ENCODE results near the gene GRIK4. TPM values are rescaled to one million over a fixed set of nuclear protein-coding genes. Genes with fewer than 3 reads are reported as not detected.

The GRIK4 gene
- total and polyA plus RNA-seq, 2 donors (not counting 3 experiments of a cell fraction or from before 2014, with no cell fraction given): 0.81 to 1.6 TPM

DNA sequence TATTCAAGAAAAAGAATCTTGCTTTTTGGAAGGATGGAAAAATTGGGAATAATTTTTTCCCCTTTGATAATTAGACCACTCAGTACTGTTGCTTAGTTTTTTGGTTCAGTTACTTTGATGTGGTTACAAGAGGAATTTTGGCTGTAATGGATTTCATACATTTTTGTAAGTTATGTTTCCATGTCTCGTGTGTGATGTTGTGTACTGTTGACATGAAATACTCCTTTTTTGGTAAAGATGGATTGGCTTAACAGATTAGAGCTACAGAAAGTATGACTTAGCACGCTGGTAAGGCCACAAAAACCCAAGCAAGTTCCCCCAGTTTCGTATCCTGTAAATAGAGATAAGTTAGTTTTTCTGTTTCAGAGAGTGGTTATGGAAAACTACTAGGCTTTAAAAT, 524.2 kb downstream of the GRIK4 start:
- CTCF ChIA-PET: no interaction called here
- no peaks in the 10 kb centered on the region for H3K36me3 ChIP-seq (ENCODE audit: control insufficient read depth in 2 of 2, extremely low read depth in 1 of 2, insufficient read depth in 2 of 2, low read length in 2 of 2)
- H3K79me2 ChIP-seq (ENCODE audit: control insufficient read depth, insufficient read depth, low read length): no peaks in the 10 kb centered on the region
- no peaks in the 10 kb centered on the region for H3K9me3 ChIP-seq (replicated peaks; ENCODE audit: control insufficient read depth, insufficient read depth, low read length)
- no peak overlapping the region for H3K27ac ChIP-seq (ENCODE audit: insufficient read depth, low read depth, low read length)
- H4K20me1 ChIP-seq (replicated peaks; ENCODE audit: control insufficient read depth, extremely low read depth, insufficient read depth, low read length): no peaks in the 10 kb centered on the region
- POLR2A ChIA-PET: interaction anchor here (0.6 kb wide), 1 partner anchor 12 kb away, joined by 7 read pairs; the partner anchor contains the start of gene TBCEL
- FAIRE-seq: no peak
- DNase-seq (ENCODE audit: low read depth, low spot score): no peak
- no peak overlapping the region for H3K4me3 ChIP-seq (replicated peaks in 1 of 3; ENCODE audit: insufficient read depth in 1 of 3, low read depth in 1 of 3, low read length in 3 of 3)
- no peak overlapping the region for H2AFZ ChIP-seq (ENCODE audit: low read depth, low read length)
- H3K4me1 ChIP-seq (ENCODE audit: control insufficient read depth, extremely low read depth, insufficient read depth, low read length): peaks cover 19% of the 10 kb centered on the region
- intact Hi-C loops (cut with micrococcal nuclease) (no loop called here), dilution Hi-C loops (cut with MboI; ENCODE audit: extremely low pct_ligation_motif_present, low sequenced_read_pairs) (no loop called here)
- no peaks in the 10 kb centered on the region for H3K27me3 ChIP-seq (ENCODE audit: control insufficient read depth in 2 of 2, insufficient read depth in 2 of 2, low read length in 2 of 2)
- no peak overlapping the region for H3K9ac ChIP-seq (replicated peaks; ENCODE audit: extremely low read depth, insufficient read depth, low read length)
- H3K9me1 ChIP-seq (replicated peaks; ENCODE audit: control insufficient read depth, extremely low read depth, insufficient read depth, low read length): peaks cover 3% of the 10 kb centered on the region
- H3K4me2 ChIP-seq (ENCODE audit: insufficient read depth, low read length): no peak overlapping the region
- no TSS peak for BruUV-seq (replicated peaks)
- no peak for TF ChIP-seq EZH2 (IDR thresholded peaks at IDR 0.05; ENCODE audit: borderline replicate concordance, low read depth, low read length, severe bottlenecking)
- no peak for TF ChIP-seq FOS (IDR thresholded peaks at IDR 0.05; ENCODE audit: borderline replicate concordance, insufficient read depth, low read length)
- TF ChIP-seq MYC (IDR thresholded peaks at IDR 0.05; ENCODE audit: low read depth, low read length): no peak
- TF ChIP-seq GATA2 (IDR thresholded peaks at IDR 0.05; ENCODE audit: insufficient read depth, insufficient read length, low read depth, low read length): no peak
- no peak for TF ChIP-seq JUN (IDR thresholded peaks at IDR 0.05; ENCODE audit: borderline replicate concordance, insufficient read depth, insufficient read length, low read depth)
- no peak for TF ChIP-seq POLR2A (IDR thresholded peaks at IDR 0.05; ENCODE audit: low read depth, low read length)
- no peak for TF ChIP-seq POLR2AphosphoS5 (IDR thresholded peaks at IDR 0.05; ENCODE audit: insufficient read depth, low read depth, low read length)
- TF ChIP-seq, protein P1, sequence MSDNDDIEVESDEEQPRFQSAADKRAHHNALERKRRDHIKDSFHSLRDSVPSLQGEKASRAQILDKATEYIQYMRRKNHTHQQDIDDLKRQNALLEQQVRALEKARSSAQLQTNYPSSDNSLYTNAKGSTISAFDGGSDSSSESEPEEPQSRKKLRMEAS (IDR thresholded peaks at IDR 0.05; ENCODE audit: insufficient read depth, insufficient read length): no peak
- TF ChIP-seq, protein P2, sequence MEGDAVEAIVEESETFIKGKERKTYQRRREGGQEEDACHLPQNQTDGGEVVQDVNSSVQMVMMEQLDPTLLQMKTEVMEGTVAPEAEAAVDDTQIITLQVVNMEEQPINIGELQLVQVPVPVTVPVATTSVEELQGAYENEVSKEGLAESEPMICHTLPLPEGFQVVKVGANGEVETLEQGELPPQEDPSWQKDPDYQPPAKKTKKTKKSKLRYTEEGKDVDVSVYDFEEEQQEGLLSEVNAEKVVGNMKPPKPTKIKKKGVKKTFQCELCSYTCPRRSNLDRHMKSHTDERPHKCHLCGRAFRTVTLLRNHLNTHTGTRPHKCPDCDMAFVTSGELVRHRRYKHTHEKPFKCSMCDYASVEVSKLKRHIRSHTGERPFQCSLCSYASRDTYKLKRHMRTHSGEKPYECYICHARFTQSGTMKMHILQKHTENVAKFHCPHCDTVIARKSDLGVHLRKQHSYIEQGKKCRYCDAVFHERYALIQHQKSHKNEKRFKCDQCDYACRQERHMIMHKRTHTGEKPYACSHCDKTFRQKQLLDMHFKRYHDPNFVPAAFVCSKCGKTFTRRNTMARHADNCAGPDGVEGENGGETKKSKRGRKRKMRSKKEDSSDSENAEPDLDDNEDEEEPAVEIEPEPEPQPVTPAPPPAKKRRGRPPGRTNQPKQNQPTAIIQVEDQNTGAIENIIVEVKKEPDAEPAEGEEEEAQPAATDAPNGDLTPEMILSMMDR (IDR thresholded peaks at IDR 0.05; ENCODE audit: extremely low read depth in 1 of 2, insufficient read depth in 1 of 2, low read depth in 1 of 2, low read length in 2 of 2): no peak
